ENCODE data around the gene BCAN. TPM values are rescaled to one million over a fixed set of nuclear protein-coding genes. Genes with fewer than 3 reads are reported as not detected.

Gene BCAN
- total and polyA plus RNA-seq, 2 experiments from 2014 or later, result 2.3 to 5.5 TPM

DNA sequence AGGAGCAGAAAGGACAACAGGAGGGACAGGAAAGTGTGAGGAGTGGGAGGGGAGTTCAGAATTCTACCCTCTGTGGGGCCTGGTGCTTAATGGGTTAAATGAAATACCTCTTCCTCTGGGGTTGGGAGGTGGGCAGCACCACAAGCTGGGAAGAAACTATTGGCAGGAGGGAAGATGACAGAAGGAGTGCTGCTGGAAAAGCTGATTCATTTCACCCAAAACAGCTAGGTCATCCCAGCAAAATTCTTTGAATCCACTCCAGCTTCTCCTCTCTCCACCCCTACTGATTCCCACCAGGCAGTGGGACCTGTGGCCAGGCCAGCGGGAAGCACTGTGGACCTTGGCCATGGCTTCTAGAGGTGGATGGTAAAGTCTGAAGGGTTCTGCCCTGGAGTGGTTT lies 12.8 kb downstream of the BCAN start:
- Histone ChIP-seq H3K27ac (ENCODE audit: low read depth) (no peak overlapping the region), H3K27me3 (ENCODE audit: insufficient read depth) (peaks cover 86% of the 10 kb centered on the region), H3K9me2 (ENCODE audit: insufficient read depth) (no peaks in the 10 kb centered on the region), H3K36me3 (ENCODE audit: insufficient read depth) (no peaks in the 10 kb centered on the region), H3K4me1 (ENCODE audit: insufficient read depth) (peaks cover 17% of the 10 kb centered on the region; the same call in 1 of the 2 replicates), H3K4me3 (no peak overlapping the region), H3K79me2 (replicated peaks; ENCODE audit: insufficient read depth) (no peaks in the 10 kb centered on the region), H4K20me1 (replicated peaks; ENCODE audit: insufficient read depth) (no peaks in the 10 kb centered on the region), H2AFZ (no peak overlapping the region), H3F3A (replicated peaks; ENCODE audit: low read depth) (peaks cover 5% of the 10 kb centered on the region; the same call in 1 of the 2 replicates), H3K4me2 (no peak overlapping the region)
- no peak overlapping the region for H3K27ac Mint-ChIP-seq
- no peak overlapping the region; the same call in 2 of the 3 replicates for H3K4me3 Mint-ChIP-seq
- ATAC-seq (no peak), DNase-seq (ENCODE audit: low spot score) (no peak)
- no peaks in the 10 kb centered on the region; the same call in 2 of the 3 replicates for H3K9me3 Mint-ChIP-seq
- peaks cover 36% of the 10 kb centered on the region for H3K4me1 Mint-ChIP-seq
- peaks cover 42% of the 10 kb centered on the region for H3K27me3 Mint-ChIP-seq (ENCODE audit: insufficient read depth, low read depth, poor library complexity)
- H3K36me3 Mint-ChIP-seq (ENCODE audit: low read depth), result no peaks in the 10 kb centered on the region; the same call in 2 of the 3 replicates
- TF ChIP-seq EZH2 (IDR thresholded peaks at IDR 0.05; ENCODE audit: low read depth, unreplicated experiment) (peak; percentile 22), POLR2AphosphoS5 (IDR thresholded peaks at IDR 0.05; ENCODE audit: low read depth) (no peak)

DNA sequence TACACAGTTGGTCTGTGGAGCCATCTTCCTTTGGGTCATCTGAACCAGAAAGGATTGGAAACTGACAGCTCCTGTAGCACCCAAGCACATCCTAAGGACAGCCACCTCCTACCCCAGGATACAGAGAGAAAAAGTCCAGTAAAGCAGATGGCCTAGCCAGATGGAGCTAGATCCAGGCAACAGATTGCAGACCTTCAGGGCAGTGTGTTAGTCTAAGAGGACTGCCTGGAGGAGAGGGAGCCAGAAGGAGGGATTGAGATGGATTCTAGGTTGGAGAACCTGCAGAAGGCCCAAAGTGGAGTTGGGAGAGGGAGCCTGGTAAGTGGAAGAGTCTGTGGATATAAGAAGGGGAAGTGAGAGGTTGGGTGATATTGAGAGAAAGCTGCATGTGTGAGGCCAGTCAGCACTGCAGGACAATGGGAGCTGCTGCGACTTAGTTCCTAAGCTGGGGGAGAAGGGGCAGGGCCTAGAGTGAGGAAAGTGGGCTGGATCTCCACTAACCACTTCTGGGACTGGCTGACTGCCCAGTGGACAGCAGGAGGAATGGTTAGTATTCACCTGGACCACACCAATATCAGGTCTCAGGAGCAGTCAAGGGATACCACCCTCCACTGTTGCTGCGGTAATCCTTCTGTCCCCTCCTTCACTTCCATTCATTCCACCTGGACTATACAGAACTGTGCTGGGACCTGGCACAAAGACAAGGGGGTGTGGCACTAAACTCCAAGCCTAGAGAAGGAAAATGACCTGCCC lies 13.4 kb downstream of the BCAN start:
- Histone ChIP-seq H3K36me3 (ENCODE audit: insufficient read depth) (no peaks in the 10 kb centered on the region), H3K27me3 (ENCODE audit: insufficient read depth) (peaks cover 81% of the 10 kb centered on the region), H3K9me2 (ENCODE audit: insufficient read depth) (no peaks in the 10 kb centered on the region), H4K20me1 (replicated peaks; ENCODE audit: insufficient read depth) (no peaks in the 10 kb centered on the region), H3K79me2 (replicated peaks; ENCODE audit: insufficient read depth) (no peaks in the 10 kb centered on the region), H2AFZ (no peak overlapping the region), H3K27ac (ENCODE audit: low read depth) (no peak overlapping the region), H3K4me1 (ENCODE audit: insufficient read depth) (peaks cover 18% of the 10 kb centered on the region), H3K4me3 (no peak overlapping the region), H3F3A (replicated peaks; ENCODE audit: low read depth) (peaks cover 5% of the 10 kb centered on the region; the same call in 1 of the 2 replicates), H3K4me2 (no peak overlapping the region)
- no peak for TF ChIP-seq POLR2AphosphoS5 (IDR thresholded peaks at IDR 0.05; ENCODE audit: low read depth)
- TF ChIP-seq EZH2 (IDR thresholded peaks at IDR 0.05; ENCODE audit: low read depth, unreplicated experiment), result no peak
- TF ChIP-seq ZNF114 (CRISPR knock-in tag; IDR thresholded peaks at IDR 0.05), result no peak
- no peak for TF ChIP-seq STAT1 (IDR thresholded peaks at IDR 0.05; ENCODE audit: unreplicated experiment)
- Mint-ChIP-seq H3K27ac (no peak overlapping the region), H3K36me3 (ENCODE audit: low read depth) (no peaks in the 10 kb centered on the region; the same call in 2 of the 3 replicates), H3K27me3 (ENCODE audit: insufficient read depth, low read depth, poor library complexity) (peaks cover 46% of the 10 kb centered on the region), H3K4me1 (peaks cover 40% of the 10 kb centered on the region), H3K9me3 (no peaks in the 10 kb centered on the region; the same call in 2 of the 3 replicates), H3K4me3 (peak overlapping the region; percentile 31; the same call in 2 of the 3 replicates)
- no peak for DNase-seq (ENCODE audit: low spot score)
- ATAC-seq, result no peak

DNA sequence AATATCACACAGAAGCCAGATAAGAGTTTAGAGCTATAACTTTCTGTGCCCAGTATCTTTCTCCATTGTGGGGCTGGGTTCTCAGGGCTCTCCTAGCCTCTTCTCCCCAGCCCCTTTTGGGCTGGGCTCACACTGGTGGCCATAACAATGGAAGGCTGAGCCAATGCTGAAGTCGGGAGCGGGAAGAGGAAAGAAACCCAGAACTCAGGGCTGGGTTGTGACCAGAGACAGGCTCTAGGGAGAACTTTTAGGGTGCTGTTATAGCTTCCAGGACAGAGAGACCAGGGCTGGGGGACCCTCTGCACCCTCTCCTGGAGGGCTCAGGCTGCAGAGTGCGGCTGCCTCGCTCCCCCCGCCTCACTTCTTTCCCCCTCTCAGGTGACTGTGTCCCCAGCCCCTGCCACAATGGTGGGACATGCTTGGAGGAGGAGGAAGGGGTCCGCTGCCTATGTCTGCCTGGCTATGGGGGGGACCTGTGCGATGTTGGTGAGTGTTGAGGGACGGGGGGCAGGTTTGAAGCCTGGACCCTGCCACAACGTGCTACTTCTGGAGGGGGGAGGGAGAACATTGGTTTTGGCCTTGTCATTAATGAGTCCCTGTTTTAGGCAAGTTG lies 14.1 kb downstream of the BCAN start:
- TF ChIP-seq POLR2AphosphoS5 (IDR thresholded peaks at IDR 0.05; ENCODE audit: low read depth), result no peak
- TF ChIP-seq, protein P1, sequence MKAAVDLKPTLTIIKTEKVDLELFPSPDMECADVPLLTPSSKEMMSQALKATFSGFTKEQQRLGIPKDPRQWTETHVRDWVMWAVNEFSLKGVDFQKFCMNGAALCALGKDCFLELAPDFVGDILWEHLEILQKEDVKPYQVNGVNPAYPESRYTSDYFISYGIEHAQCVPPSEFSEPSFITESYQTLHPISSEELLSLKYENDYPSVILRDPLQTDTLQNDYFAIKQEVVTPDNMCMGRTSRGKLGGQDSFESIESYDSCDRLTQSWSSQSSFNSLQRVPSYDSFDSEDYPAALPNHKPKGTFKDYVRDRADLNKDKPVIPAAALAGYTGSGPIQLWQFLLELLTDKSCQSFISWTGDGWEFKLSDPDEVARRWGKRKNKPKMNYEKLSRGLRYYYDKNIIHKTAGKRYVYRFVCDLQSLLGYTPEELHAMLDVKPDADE (IDR thresholded peaks at IDR 0.05), result no peak
- H3K27me3 Mint-ChIP-seq (ENCODE audit: insufficient read depth, low read depth, poor library complexity), result peaks cover 51% of the 10 kb centered on the region
- no peaks in the 10 kb centered on the region for H4K20me1 ChIP-seq (replicated peaks; ENCODE audit: insufficient read depth)
- no peak for DNase-seq (ENCODE audit: low spot score)
- ATAC-seq, result no peak
- H3K9me2 ChIP-seq (ENCODE audit: insufficient read depth), result no peaks in the 10 kb centered on the region
- H3K36me3 Mint-ChIP-seq (ENCODE audit: low read depth), result no peaks in the 10 kb centered on the region; the same call in 2 of the 3 replicates
- peaks cover 25% of the 10 kb centered on the region for H3K4me1 ChIP-seq (ENCODE audit: insufficient read depth)
- H3K27ac ChIP-seq (ENCODE audit: low read depth), result no peak overlapping the region
- H3K27ac Mint-ChIP-seq, result no peak overlapping the region
- H3K4me3 ChIP-seq, result peak overlapping the region; percentile 64
- peaks cover 11% of the 10 kb centered on the region; the same call in 1 of the 2 replicates for H3F3A ChIP-seq (replicated peaks; ENCODE audit: low read depth)
- H3K4me1 Mint-ChIP-seq, result peaks cover 47% of the 10 kb centered on the region
- H3K27me3 ChIP-seq (ENCODE audit: insufficient read depth), result peaks cover 74% of the 10 kb centered on the region
- no peaks in the 10 kb centered on the region; the same call in 2 of the 3 replicates for H3K9me3 Mint-ChIP-seq
- peak overlapping the region; percentile 98; the same call in 1 of the 2 replicates for H2AFZ ChIP-seq
- no peaks in the 10 kb centered on the region for H3K79me2 ChIP-seq (replicated peaks; ENCODE audit: insufficient read depth)
- H3K4me2 ChIP-seq, result peak overlapping the region; percentile 84
- H3K36me3 ChIP-seq (ENCODE audit: insufficient read depth), result no peaks in the 10 kb centered on the region
- H3K4me3 Mint-ChIP-seq, result peak overlapping the region; percentile 31; the same call in 2 of the 3 replicates

Data from GM23338 (cell line).